ENCODE data around the gene FGF14. TPM values are rescaled to one million over a fixed set of nuclear protein-coding genes. Genes with fewer than 3 reads are reported as not detected.

The FGF14 gene
- total RNA-seq, 1 donor from 2014 or later: 4.6 TPM

DNA sequence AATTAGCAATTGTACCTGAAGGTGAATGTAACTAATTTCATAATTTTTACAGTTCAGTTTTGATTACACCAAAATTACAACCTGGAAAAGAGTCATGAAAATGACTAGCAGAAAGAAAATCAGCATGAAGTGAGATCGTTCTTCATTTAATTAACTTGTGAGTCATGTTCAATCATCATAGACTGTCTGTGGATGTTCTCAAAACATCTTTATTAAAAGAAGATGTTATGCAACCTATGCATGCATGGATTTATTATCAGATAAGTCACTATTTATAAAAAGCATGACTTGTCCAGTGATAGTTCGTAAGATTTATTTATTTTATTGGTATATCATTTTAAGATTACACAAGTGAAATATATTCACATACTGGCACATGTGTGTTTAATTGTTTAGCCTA lies 703.4 kb downstream of the FGF14 start:
- TF ChIP-seq, protein P1, sequence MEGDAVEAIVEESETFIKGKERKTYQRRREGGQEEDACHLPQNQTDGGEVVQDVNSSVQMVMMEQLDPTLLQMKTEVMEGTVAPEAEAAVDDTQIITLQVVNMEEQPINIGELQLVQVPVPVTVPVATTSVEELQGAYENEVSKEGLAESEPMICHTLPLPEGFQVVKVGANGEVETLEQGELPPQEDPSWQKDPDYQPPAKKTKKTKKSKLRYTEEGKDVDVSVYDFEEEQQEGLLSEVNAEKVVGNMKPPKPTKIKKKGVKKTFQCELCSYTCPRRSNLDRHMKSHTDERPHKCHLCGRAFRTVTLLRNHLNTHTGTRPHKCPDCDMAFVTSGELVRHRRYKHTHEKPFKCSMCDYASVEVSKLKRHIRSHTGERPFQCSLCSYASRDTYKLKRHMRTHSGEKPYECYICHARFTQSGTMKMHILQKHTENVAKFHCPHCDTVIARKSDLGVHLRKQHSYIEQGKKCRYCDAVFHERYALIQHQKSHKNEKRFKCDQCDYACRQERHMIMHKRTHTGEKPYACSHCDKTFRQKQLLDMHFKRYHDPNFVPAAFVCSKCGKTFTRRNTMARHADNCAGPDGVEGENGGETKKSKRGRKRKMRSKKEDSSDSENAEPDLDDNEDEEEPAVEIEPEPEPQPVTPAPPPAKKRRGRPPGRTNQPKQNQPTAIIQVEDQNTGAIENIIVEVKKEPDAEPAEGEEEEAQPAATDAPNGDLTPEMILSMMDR (IDR thresholded peaks at IDR 0.05; ENCODE audit: unreplicated experiment): no peak
- peaks cover 7% of the 10 kb centered on the region for H3K27me3 Mint-ChIP-seq

DNA sequence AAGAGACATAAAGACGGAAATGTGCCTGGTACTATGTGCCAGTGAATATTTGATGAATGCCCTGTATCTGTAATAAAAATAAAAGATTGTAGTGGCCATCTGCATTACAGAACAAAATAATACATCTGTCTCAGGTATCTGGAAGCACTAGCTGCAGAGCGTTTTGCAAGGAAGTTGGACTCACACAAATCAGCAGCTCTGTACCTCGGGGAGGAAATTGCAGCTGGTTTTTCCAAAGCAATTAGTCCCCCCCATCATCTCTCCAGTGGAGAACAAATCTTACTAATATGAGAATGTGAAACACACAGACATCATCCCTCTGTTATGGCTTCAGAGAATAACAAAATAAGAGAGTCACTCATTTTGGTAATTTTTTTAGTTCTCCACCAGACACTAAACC lies 704.1 kb downstream of the FGF14 start:
- Mint-ChIP-seq H3K9me3 (ENCODE audit: low read depth) (no peaks in the 10 kb centered on the region), H3K36me3 (ENCODE audit: insufficient read depth) (no peaks in the 10 kb centered on the region), H3K4me3 (ENCODE audit: low read depth) (no peak overlapping the region), H3K27me3 (peaks cover 7% of the 10 kb centered on the region), H3K4me1 (ENCODE audit: low read depth) (no peaks in the 10 kb centered on the region), H3K27ac (no peak overlapping the region)
- TF ChIP-seq, protein P1 (IDR thresholded peaks at IDR 0.05; ENCODE audit: unreplicated experiment): no peak
- no peak for DNase-seq (ENCODE audit: low spot score, unreplicated experiment)

More for the DNA sequence above, 703.4 kb downstream of the FGF14 start:
- DNase-seq (ENCODE audit: low spot score, unreplicated experiment): no peak
- H3K27ac Mint-ChIP-seq: no peak overlapping the region
- H3K9me3 Mint-ChIP-seq (ENCODE audit: low read depth): peaks cover under 1% of the 10 kb centered on the region
- no peaks in the 10 kb centered on the region for H3K36me3 Mint-ChIP-seq (ENCODE audit: insufficient read depth)
- H3K4me3 Mint-ChIP-seq (ENCODE audit: low read depth): no peak overlapping the region
- H3K4me1 Mint-ChIP-seq (ENCODE audit: low read depth): no peaks in the 10 kb centered on the region

DNA sequence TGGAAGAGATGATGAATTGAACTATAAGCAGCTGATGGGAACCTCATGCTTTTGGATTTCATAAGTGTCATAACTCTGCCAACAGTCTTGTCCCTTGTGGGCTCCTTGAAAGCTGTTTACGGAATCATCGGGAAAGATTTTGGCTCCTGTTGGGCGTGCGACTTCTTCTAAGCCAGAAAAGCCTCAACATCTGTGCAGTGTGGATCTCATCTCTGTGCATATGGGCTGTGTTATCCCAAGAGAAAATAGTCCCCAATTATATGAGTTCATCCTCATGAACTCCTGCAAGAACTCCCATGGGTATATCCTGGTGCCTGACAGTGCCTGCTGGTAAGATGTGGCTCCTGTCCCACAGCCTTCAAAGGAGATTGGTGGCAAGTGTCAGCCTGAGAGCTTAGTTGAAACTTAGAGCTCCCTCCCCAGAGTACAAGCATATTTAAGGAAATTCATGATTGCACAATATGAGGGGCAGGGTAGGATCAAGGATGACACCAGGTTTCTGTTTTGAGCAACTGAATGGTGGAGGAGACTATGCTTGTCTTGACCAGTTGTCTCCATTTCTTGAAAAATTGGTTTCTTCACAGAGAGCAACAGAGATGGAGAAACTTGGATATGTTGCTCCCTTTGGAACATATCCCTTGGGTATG lies 705.9 kb downstream of the FGF14 start:
- Mint-ChIP-seq H3K4me3 (ENCODE audit: low read depth) (no peak overlapping the region), H3K27me3 (peaks cover 7% of the 10 kb centered on the region), H3K4me1 (ENCODE audit: low read depth) (no peaks in the 10 kb centered on the region), H3K36me3 (ENCODE audit: insufficient read depth) (no peaks in the 10 kb centered on the region), H3K27ac (no peak overlapping the region), H3K9me3 (ENCODE audit: low read depth) (no peaks in the 10 kb centered on the region)
- no peak for DNase-seq (ENCODE audit: low spot score, unreplicated experiment)
- TF ChIP-seq, protein P1 (IDR thresholded peaks at IDR 0.05; ENCODE audit: unreplicated experiment): no peak

DNA sequence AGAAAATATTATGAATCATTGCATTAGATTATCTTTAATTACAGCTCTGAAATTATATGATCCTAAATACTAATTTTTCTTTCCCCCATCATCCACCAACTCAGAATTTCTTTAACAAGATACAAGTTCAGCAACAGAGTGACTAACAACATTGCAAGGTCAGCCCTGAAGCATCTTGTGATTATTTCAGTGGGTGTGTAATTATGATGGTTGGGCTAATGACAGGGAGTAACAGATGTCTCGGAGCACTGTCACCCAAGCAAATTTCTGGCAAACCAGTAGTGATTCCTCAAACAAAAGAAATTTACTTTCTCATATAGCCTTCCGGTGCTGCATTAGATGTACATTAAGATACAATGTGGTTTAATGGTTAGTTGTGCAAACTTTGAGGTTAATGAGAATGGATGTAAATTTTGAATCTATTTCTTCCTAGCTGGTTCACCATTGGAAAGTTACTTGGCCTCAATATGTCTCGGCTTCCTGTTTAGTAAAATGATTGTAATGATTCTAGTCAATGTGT lies 710.4 kb downstream of the FGF14 start:
- peaks cover 19% of the 10 kb centered on the region for H3K27me3 Mint-ChIP-seq
- TF ChIP-seq, protein P1 (IDR thresholded peaks at IDR 0.05; ENCODE audit: unreplicated experiment): no peak
- no peak for DNase-seq (ENCODE audit: low spot score, unreplicated experiment)
- no peak overlapping the region for H3K4me3 Mint-ChIP-seq (ENCODE audit: low read depth)
- H3K36me3 Mint-ChIP-seq (ENCODE audit: insufficient read depth): no peaks in the 10 kb centered on the region
- no peaks in the 10 kb centered on the region for H3K4me1 Mint-ChIP-seq (ENCODE audit: low read depth)
- no peaks in the 10 kb centered on the region for H3K9me3 Mint-ChIP-seq (ENCODE audit: low read depth)
- no peak overlapping the region for H3K27ac Mint-ChIP-seq

DNA sequence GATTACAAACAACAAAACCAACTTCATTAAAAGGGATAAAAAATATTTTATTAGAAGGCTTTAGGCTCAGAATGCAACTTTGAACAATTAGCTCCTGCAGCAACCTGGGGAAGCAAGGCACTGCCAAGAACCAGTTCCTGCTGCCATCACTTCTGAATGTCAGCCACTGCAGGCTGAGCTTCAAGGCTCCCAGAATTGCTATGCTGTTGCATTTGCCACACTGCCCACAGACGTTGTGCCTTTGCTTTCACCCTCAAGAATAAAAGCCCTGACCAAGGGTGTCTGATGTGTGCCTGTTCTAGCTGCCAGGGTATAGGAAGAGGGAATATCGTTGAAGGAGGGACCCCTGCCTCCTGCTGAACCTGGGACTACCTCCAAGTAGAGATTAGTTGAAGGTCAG lies 711.0 kb downstream of the FGF14 start:
- no peak overlapping the region for H3K27ac Mint-ChIP-seq
- H3K4me1 Mint-ChIP-seq (ENCODE audit: low read depth): no peaks in the 10 kb centered on the region
- TF ChIP-seq, protein P1 (IDR thresholded peaks at IDR 0.05; ENCODE audit: unreplicated experiment): no peak
- no peaks in the 10 kb centered on the region for H3K9me3 Mint-ChIP-seq (ENCODE audit: low read depth)
- H3K27me3 Mint-ChIP-seq: peaks cover 19% of the 10 kb centered on the region
- H3K36me3 Mint-ChIP-seq (ENCODE audit: insufficient read depth): no peaks in the 10 kb centered on the region
- H3K4me3 Mint-ChIP-seq (ENCODE audit: low read depth): no peak overlapping the region
- DNase-seq (ENCODE audit: low spot score, unreplicated experiment): no peak

All from progenitor cell of endocrine pancreas (in vitro differentiated cells).